ENCODE results near the gene RBM20. TPM values are rescaled to one million over a fixed set of nuclear protein-coding genes. Genes with fewer than 3 reads are reported as not detected.

Gene RBM20
- polyA plus RNA-seq, 1 donor (not counting 4 experiments of a cell fraction or from before 2014, with no cell fraction given), result 0.01 TPM

- FAIRE-seq (peak; percentile 95), DNase-seq (ENCODE audit: low read depth, low spot score) (peak; percentile 97)
- no peaks in the 10 kb centered on the region for H3K9me1 ChIP-seq (ENCODE audit: control insufficient read depth, extremely low read depth, insufficient read depth, low read length)
- H3K27me3 ChIP-seq (ENCODE audit: control insufficient read depth, extremely low read depth, insufficient read depth, low read length), result no peaks in the 10 kb centered on the region
- peaks cover 57% of the 10 kb centered on the region for H3K4me1 ChIP-seq (ENCODE audit: control insufficient read depth, extremely low read depth, insufficient read depth, low read length)
- no peaks in the 10 kb centered on the region for H3K36me3 ChIP-seq (ENCODE audit: control insufficient read depth in 2 of 2, extremely low read depth in 1 of 2, insufficient read depth in 2 of 2, low read length in 2 of 2)
- H2AFZ ChIP-seq (ENCODE audit: control insufficient read depth, low read length), result no peak overlapping the region
- no peak overlapping the region for H3K9ac ChIP-seq (ENCODE audit: control insufficient read depth, extremely low read depth, insufficient read depth, low read length)
- TF ChIP-seq EZH2 (IDR thresholded peaks at IDR 0.05; ENCODE audit: low read length) (no peak), CTCF (optimal IDR thresholded peaks at IDR 0.05 in 1 of 3, IDR thresholded peaks at IDR 0.05 in 1 of 3, conservative IDR thresholded peaks at IDR 0.05 in 1 of 3; ENCODE audit: extremely low read depth in 1 of 3, insufficient read depth in 2 of 3, low read length in 3 of 3) (no peak)
- H4K20me1 ChIP-seq (ENCODE audit: control insufficient read depth, extremely low read depth, insufficient read depth, low read length), result no peaks in the 10 kb centered on the region
- H3K27ac ChIP-seq (ENCODE audit: control insufficient read depth, insufficient read depth, low read length), result peak overlapping the region; percentile 83
- H3K9me3 ChIP-seq (ENCODE audit: control insufficient read depth, low read depth, low read length), result no peaks in the 10 kb centered on the region
- no peaks in the 10 kb centered on the region for H3K79me2 ChIP-seq (ENCODE audit: control insufficient read depth, insufficient read depth, low read length)
- H3K4me2 ChIP-seq (ENCODE audit: control insufficient read depth, extremely low read depth, insufficient read depth, low read depth, low read length), result peak overlapping the region; percentile 54
- dilution Hi-C loops (cut with MboI; ENCODE audit: extremely low pct_ligation_motif_present, low sequenced_read_pairs), result no loop called here
- H3K4me3 ChIP-seq (ENCODE audit: control insufficient read depth in 2 of 3, extremely low read depth in 1 of 3, insufficient read depth in 2 of 3, low read depth in 1 of 3, low read length in 3 of 3), result no peak overlapping the region
Measured at GRCh38 chr10:110861930-110862649, 218.0 kb downstream of the RBM20 start.

- Histone ChIP-seq H3K27ac (ENCODE audit: control insufficient read depth, insufficient read depth, low read length) (peak overlapping the region; percentile 83), H3K9ac (ENCODE audit: control insufficient read depth, extremely low read depth, insufficient read depth, low read length) (peak overlapping the region; percentile 53), H3K27me3 (ENCODE audit: control insufficient read depth, extremely low read depth, insufficient read depth, low read length) (no peaks in the 10 kb centered on the region), H3K9me3 (ENCODE audit: control insufficient read depth, low read depth, low read length) (no peaks in the 10 kb centered on the region), H3K79me2 (ENCODE audit: control insufficient read depth, insufficient read depth, low read length) (no peaks in the 10 kb centered on the region), H4K20me1 (ENCODE audit: control insufficient read depth, extremely low read depth, insufficient read depth, low read length) (no peaks in the 10 kb centered on the region), H3K36me3 (ENCODE audit: control insufficient read depth in 2 of 2, extremely low read depth in 1 of 2, insufficient read depth in 2 of 2, low read length in 2 of 2) (no peaks in the 10 kb centered on the region), H3K4me2 (ENCODE audit: control insufficient read depth, extremely low read depth, insufficient read depth, low read depth, low read length) (peak overlapping the region; percentile 54), H2AFZ (ENCODE audit: control insufficient read depth, low read length) (no peak overlapping the region), H3K4me3 (ENCODE audit: control insufficient read depth in 2 of 3, extremely low read depth in 1 of 3, insufficient read depth in 2 of 3, low read depth in 1 of 3, low read length in 3 of 3) (no peak overlapping the region), H3K4me1 (ENCODE audit: control insufficient read depth, extremely low read depth, insufficient read depth, low read length) (peaks cover 50% of the 10 kb centered on the region), H3K9me1 (ENCODE audit: control insufficient read depth, extremely low read depth, insufficient read depth, low read length) (no peaks in the 10 kb centered on the region)
- dilution Hi-C loops (cut with MboI; ENCODE audit: extremely low pct_ligation_motif_present, low sequenced_read_pairs), result no loop called here
- DNase-seq (ENCODE audit: low read depth, low spot score), result no peak
- TF ChIP-seq EZH2 (IDR thresholded peaks at IDR 0.05; ENCODE audit: low read length) (no peak), CTCF (optimal IDR thresholded peaks at IDR 0.05 in 1 of 3, IDR thresholded peaks at IDR 0.05 in 1 of 3, conservative IDR thresholded peaks at IDR 0.05 in 1 of 3; ENCODE audit: extremely low read depth in 1 of 3, insufficient read depth in 2 of 3, low read length in 3 of 3) (no peak)
- no peak for FAIRE-seq
Measured at GRCh38 chr10:110862961-110863360, 218.8 kb downstream of the RBM20 start.

All from keratinocyte (primary cell).